Measurements from ENCODE around the gene DUSP8. TPM values are rescaled to one million over a fixed set of nuclear protein-coding genes. Genes with fewer than 3 reads are reported as not detected.
A peak's percentile ranks its signal among the peaks of the same experiment; 100 is the strongest.

Gene DUSP8
- total RNA-seq, 3 donors from 2014 or later = 5.4 to 6.0 (median 5.7) TPM

- peaks cover 2% of the 10 kb centered on the region for H3K27me3 Mint-ChIP-seq (ENCODE audit: low read depth)
- H3K4me3 Mint-ChIP-seq = peak overlapping the region; percentile 75
- peak; percentile 52 for DNase-seq
- peaks cover 12% of the 10 kb centered on the region for H3K4me1 Mint-ChIP-seq (ENCODE audit: low read depth)
- peaks cover 12% of the 10 kb centered on the region for H3K9me3 Mint-ChIP-seq
- peaks cover 3% of the 10 kb centered on the region for H3K36me3 Mint-ChIP-seq (ENCODE audit: insufficient read depth)
- peak; percentile 55 to 63 for ATAC-seq
These were observed 2.3 kb upstream of the DUSP8 start for GRCh38 chr11:1574238-1574932.

- Mint-ChIP-seq H3K9me3 (peaks cover 7% of the 10 kb centered on the region), H3K36me3 (ENCODE audit: insufficient read depth) (peaks cover 3% of the 10 kb centered on the region), H3K4me1 (ENCODE audit: low read depth) (peaks cover 17% of the 10 kb centered on the region), H3K27me3 (ENCODE audit: low read depth) (peaks cover 2% of the 10 kb centered on the region), H3K4me3 (peak overlapping the region; percentile 75)
- DNase-seq = no peak
- ATAC-seq = peak in 1 of 2 donors; percentile 1
These were observed 1.8 kb upstream of the DUSP8 start for GRCh38 chr11:1573903-1574237.

GRCh38 chr11:1573077-1573902 is 1.2 kb upstream of the DUSP8 start:
- peaks cover 3% of the 10 kb centered on the region for H3K36me3 Mint-ChIP-seq (ENCODE audit: insufficient read depth)
- H3K9me3 Mint-ChIP-seq = peaks cover 3% of the 10 kb centered on the region
- DNase-seq = no peak
- H3K4me3 Mint-ChIP-seq = peak overlapping the region; percentile 75
- no peak for ATAC-seq
- H3K4me1 Mint-ChIP-seq (ENCODE audit: low read depth) = peaks cover 19% of the 10 kb centered on the region
- H3K27me3 Mint-ChIP-seq (ENCODE audit: low read depth) = peaks cover 2% of the 10 kb centered on the region

GRCh38 chr11:1571760-1572196 is 293 bp downstream of the DUSP8 start:
- no peaks in the 10 kb centered on the region for H3K9me3 Mint-ChIP-seq
- peaks cover 2% of the 10 kb centered on the region for H3K27me3 Mint-ChIP-seq (ENCODE audit: low read depth)
- H3K36me3 Mint-ChIP-seq (ENCODE audit: insufficient read depth) = no peaks in the 10 kb centered on the region
- no peak overlapping the region for H3K4me3 Mint-ChIP-seq
- ATAC-seq = no peak
- DNase-seq = no peak
- peaks cover 19% of the 10 kb centered on the region for H3K4me1 Mint-ChIP-seq (ENCODE audit: low read depth)

DNA sequence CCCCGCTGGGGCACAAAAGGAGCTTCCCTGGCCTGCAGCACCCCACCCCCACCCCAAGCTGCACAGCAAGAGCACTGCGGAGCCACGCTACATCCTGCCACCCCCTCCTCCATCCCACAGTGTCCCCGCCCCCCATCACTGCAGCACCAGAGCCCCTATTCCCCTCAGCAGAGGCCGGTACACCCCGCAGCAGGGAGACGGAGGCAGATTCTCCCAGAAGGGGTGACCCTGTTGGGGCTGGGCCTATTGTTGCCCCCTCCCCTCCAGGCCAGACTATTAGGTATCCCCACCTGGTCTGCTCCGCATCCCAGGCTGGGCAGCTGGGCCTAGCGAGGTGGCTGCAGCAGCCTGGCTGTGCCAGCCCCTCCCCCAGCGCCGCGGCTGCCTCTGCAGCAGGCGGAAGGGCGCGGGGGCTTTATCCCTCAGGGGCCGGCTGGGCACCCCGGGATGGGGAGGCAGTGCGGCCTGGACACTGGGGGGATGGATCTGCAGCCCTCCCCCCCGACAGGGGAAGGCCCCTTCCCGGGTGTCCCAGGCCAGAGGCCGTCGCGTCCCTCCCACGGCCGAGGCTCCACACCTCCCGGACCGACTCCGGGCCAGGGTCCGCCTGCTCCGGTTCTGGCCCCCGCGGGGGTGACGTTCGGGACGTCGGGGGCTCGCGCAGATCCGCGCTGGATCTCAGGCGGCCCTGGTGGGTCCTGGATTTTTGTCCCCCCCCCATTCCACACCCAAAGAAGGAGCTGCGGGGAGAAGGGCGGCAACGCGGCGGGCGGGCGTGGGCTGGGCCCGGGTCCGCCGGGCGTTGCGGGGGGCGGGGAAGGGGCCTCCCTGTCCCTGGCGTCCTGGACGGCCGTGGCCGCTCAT is 943 bp downstream of the DUSP8 start:
- Mint-ChIP-seq H3K9me3 (no peaks in the 10 kb centered on the region), H3K4me1 (ENCODE audit: low read depth) (peaks cover 19% of the 10 kb centered on the region), H3K36me3 (ENCODE audit: insufficient read depth) (no peaks in the 10 kb centered on the region), H3K4me3 (peak overlapping the region; percentile 73), H3K27me3 (ENCODE audit: low read depth) (no peaks in the 10 kb centered on the region)
- DNase-seq (peak; percentile 32), ATAC-seq (no peak)

GRCh38 chr11:1570531-1570895 is 1.6 kb downstream of the DUSP8 start:
- Mint-ChIP-seq H3K4me3 (peak overlapping the region; percentile 73), H3K27me3 (ENCODE audit: low read depth) (no peaks in the 10 kb centered on the region), H3K4me1 (ENCODE audit: low read depth) (peaks cover 19% of the 10 kb centered on the region), H3K36me3 (ENCODE audit: insufficient read depth) (no peaks in the 10 kb centered on the region), H3K9me3 (no peaks in the 10 kb centered on the region)
- DNase-seq = no peak
- no peak for ATAC-seq

DNA sequence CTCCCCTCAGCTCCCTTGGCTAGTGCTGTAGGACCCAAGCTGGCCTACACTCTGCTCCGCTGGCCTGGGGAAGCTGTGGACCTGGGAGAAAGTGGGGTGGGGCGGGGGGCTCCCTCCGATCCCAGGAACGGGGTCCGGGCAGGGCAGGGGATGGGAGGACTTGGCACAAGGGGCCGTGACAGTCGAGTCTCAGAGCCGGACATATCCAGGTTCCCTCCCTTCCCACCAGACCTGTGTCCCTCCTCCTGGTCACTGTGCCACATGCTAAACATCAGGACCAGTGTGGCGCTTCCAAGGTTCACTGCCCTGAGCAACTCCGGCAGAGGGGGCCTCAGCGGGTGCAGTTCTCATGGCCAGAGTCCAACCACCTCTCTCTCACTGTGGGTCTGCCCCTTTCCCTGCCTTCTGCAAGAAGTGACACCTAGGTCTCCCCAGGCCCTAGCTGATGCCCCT is 2.0 kb downstream of the DUSP8 start:
- Mint-ChIP-seq H3K4me1 (ENCODE audit: low read depth) (peaks cover 19% of the 10 kb centered on the region), H3K9me3 (no peaks in the 10 kb centered on the region), H3K27me3 (ENCODE audit: low read depth) (no peaks in the 10 kb centered on the region), H3K4me3 (peak overlapping the region; percentile 73), H3K36me3 (ENCODE audit: insufficient read depth) (no peaks in the 10 kb centered on the region)
- ATAC-seq (no peak), DNase-seq (no peak)

GRCh38 chr11:1569251-1569780 is 2.8 kb downstream of the DUSP8 start:
- Mint-ChIP-seq H3K4me3 (peak overlapping the region; percentile 50), H3K9me3 (no peaks in the 10 kb centered on the region), H3K27me3 (ENCODE audit: low read depth) (no peaks in the 10 kb centered on the region), H3K36me3 (ENCODE audit: insufficient read depth) (no peaks in the 10 kb centered on the region), H3K4me1 (ENCODE audit: low read depth) (peaks cover 19% of the 10 kb centered on the region)
- no peak for ATAC-seq
- no peak for DNase-seq

- Mint-ChIP-seq H3K4me1 (ENCODE audit: low read depth) (peaks cover 16% of the 10 kb centered on the region), H3K36me3 (ENCODE audit: insufficient read depth) (no peaks in the 10 kb centered on the region), H3K9me3 (no peaks in the 10 kb centered on the region), H3K27me3 (ENCODE audit: low read depth) (no peaks in the 10 kb centered on the region), H3K4me3 (no peak overlapping the region)
- DNase-seq (no peak), ATAC-seq (no peak)
These were observed 3.6 kb downstream of the DUSP8 start for GRCh38 chr11:1568441-1568911.

GRCh38 chr11:1567721-1568100 is 4.4 kb downstream of the DUSP8 start:
- no peak for DNase-seq
- Mint-ChIP-seq H3K27me3 (ENCODE audit: low read depth) (no peaks in the 10 kb centered on the region), H3K4me1 (ENCODE audit: low read depth) (peaks cover 14% of the 10 kb centered on the region), H3K36me3 (ENCODE audit: insufficient read depth) (no peaks in the 10 kb centered on the region), H3K9me3 (no peaks in the 10 kb centered on the region), H3K4me3 (no peak overlapping the region)
- ATAC-seq = no peak

- Mint-ChIP-seq H3K36me3 (ENCODE audit: insufficient read depth) (no peaks in the 10 kb centered on the region), H3K4me3 (no peak overlapping the region), H3K27me3 (ENCODE audit: low read depth) (no peaks in the 10 kb centered on the region), H3K9me3 (no peaks in the 10 kb centered on the region), H3K4me1 (ENCODE audit: low read depth) (peaks cover 14% of the 10 kb centered on the region)
- DNase-seq (no peak), ATAC-seq (no peak)
These were observed 4.9 kb downstream of the DUSP8 start for GRCh38 chr11:1567052-1567720.

DNA sequence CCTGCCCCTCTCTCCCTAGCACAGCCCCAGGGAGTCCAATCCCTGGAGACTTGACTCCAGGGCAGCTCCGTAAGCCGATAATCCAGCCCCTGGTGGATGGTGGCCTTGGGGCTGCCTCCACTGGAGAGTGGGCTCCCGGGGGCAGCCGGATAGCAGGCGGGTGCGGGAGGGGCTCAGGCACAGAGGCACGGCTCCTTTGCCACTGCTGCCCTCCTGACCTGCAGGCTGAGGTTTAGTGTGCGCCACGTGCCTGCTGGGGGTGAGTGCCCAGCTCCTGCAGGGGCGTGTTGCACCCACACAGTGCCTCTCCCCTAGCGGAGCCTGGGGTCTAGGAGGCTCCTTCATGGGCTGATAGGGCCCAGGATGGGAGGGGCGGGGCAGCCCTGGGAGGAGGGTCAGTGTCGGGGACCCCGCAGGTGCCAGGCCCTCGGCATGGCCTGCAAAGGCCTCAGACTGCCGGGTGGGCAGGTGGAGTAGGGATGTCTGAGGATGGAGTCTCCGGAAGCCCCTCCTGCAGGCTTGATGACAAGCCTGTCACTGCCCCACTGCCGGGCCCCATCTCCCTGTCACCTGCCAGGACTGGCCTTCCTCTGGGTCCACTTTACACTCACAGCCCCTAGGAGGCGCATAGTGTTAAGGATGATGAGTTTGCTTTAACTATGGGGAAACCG is 5.6 kb downstream of the DUSP8 start:
- no peak for ATAC-seq
- H3K4me3 Mint-ChIP-seq = no peak overlapping the region
- no peaks in the 10 kb centered on the region for H3K36me3 Mint-ChIP-seq (ENCODE audit: insufficient read depth)

DNA sequence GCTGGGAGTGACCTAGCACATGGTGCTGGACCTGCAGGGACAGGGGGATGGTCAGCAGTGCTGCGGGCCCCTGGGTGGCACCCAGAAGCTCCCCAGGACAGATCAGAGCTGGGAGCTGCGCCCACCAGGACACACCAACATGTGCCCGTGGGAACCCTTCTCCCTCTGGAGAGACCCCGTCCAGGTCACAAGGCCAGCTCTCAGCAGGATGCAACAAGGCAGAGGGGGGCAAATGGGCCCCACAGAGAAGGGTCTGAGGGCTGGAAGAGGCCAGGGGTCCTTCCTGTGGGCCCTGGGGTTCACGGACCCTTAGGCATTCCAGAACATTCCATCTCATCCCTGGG is 6.2 kb downstream of the DUSP8 start:
- DNase-seq (no peak), ATAC-seq (no peak)
- Mint-ChIP-seq H3K4me1 (ENCODE audit: low read depth) (peaks cover 14% of the 10 kb centered on the region), H3K36me3 (ENCODE audit: insufficient read depth) (no peaks in the 10 kb centered on the region), H3K9me3 (no peaks in the 10 kb centered on the region), H3K4me3 (no peak overlapping the region), H3K27me3 (ENCODE audit: low read depth) (no peaks in the 10 kb centered on the region)

More for the DNA sequence above, 5.6 kb downstream of the DUSP8 start:
- H3K4me1 Mint-ChIP-seq (ENCODE audit: low read depth) = peaks cover 14% of the 10 kb centered on the region
- H3K27me3 Mint-ChIP-seq (ENCODE audit: low read depth) = no peaks in the 10 kb centered on the region
- no peaks in the 10 kb centered on the region for H3K9me3 Mint-ChIP-seq
- DNase-seq = no peak
